GM23338 (cell line): ENCODE measurements around the gene WDR70. TPM values are rescaled to one million over a fixed set of nuclear protein-coding genes. Genes with fewer than 3 reads are reported as not detected.

Experiments used
- ATAC-seq: fragments of 200-7000 bp; cut with Tn5 transposase; 3 replicates; pipeline ENCODE4 v1.9.1; 2020
- DNase-seq: peaks from one replicate; pipeline ENCODE4 v3.0.0-alpha.2; 2015; ENCODE audit warnings: low spot score
- H2AFZ ChIP-seq: fragments of 200-600 bp; sonication (generic); 2 replicates; pipeline ENCODE4 v1.8.0; 2016; ENCODE audit warnings: antibody characterized with exemption, mild to moderate bottlenecking, moderate library complexity
- H3F3A ChIP-seq: fragments of 200-600 bp; sonication (generic); replicated peaks from 2 replicates; pipeline ENCODE4 v1.8.0; 2017; ENCODE audit warnings: antibody characterized with exemption, mixed run types, low read depth
- H3K27ac ChIP-seq: fragments of 200-600 bp; sonication (generic); 2 replicates; pipeline ENCODE4 v1.6.1; 2016; ENCODE audit warnings: low read depth
- H3K27me3 ChIP-seq: fragments of 200-600 bp; sonication (generic); 2 replicates; pipeline ENCODE4 v1.8.0; 2016; ENCODE audit warnings: mild to moderate bottlenecking, mixed run types, moderate library complexity; ENCODE audit not compliant: insufficient read depth
- H3K36me3 ChIP-seq: fragments of 200-600 bp; sonication (generic); 2 replicates; pipeline ENCODE4 v1.8.0; 2016; ENCODE audit warnings: mild to moderate bottlenecking; ENCODE audit not compliant: insufficient read depth
- H3K4me1 ChIP-seq: fragments of 200-600 bp; sonication (generic); 2 replicates; pipeline ENCODE4 v1.8.0; 2016; ENCODE audit warnings: mild to moderate bottlenecking, moderate library complexity; ENCODE audit not compliant: insufficient read depth
- H3K4me2 ChIP-seq: fragments of 200-600 bp; sonication (generic); 2 replicates; pipeline ENCODE4 v1.7.1; 2017; ENCODE audit warnings: mixed run types
- H3K4me3 ChIP-seq: fragments of 200-600 bp; sonication (generic); 2 replicates; pipeline ENCODE4 v1.6.1; 2016; ENCODE audit warnings: mixed run types
- H3K79me2 ChIP-seq: fragments of 200-600 bp; sonication (generic); replicated peaks from 2 replicates; pipeline ENCODE4 v1.8.0; 2017; ENCODE audit warnings: mild to moderate bottlenecking; ENCODE audit not compliant: insufficient read depth
- H3K9me2 ChIP-seq: fragments of 200-600 bp; sonication (generic); 2 replicates; pipeline ENCODE4 v1.8.0; 2017; ENCODE audit not compliant: insufficient read depth
- H4K20me1 ChIP-seq: fragments of 200-600 bp; sonication (generic); replicated peaks from 2 replicates; pipeline ENCODE4 v1.8.0; 2017; ENCODE audit warnings: mild to moderate bottlenecking; ENCODE audit not compliant: insufficient read depth
- H3K27ac Mint-ChIP-seq: 2 replicates; pipeline ENCODE4 v1.8.0; 2020; ENCODE audit warnings: inconsistent platforms, mild to moderate bottlenecking, moderate library complexity, mixed read lengths
- H3K27me3 Mint-ChIP-seq: 3 replicates; pipeline ENCODE4 v1.8.0; 2022; ENCODE audit warnings: low read depth, mild to moderate bottlenecking, moderate library complexity, mixed read lengths, inconsistent platforms; ENCODE audit not compliant: insufficient read depth, poor library complexity
- H3K36me3 Mint-ChIP-seq: 3 replicates; pipeline ENCODE4 v1.8.0; 2021; ENCODE audit warnings: low read depth, mild to moderate bottlenecking, inconsistent platforms, moderate library complexity, mixed read lengths
- H3K4me1 Mint-ChIP-seq: 3 replicates; pipeline ENCODE4 v1.8.0; 2020; ENCODE audit warnings: mild to moderate bottlenecking, inconsistent platforms, mixed read lengths
- H3K4me3 Mint-ChIP-seq: 3 replicates; pipeline ENCODE4 v1.8.0; 2021; ENCODE audit warnings: moderate library complexity, mild to moderate bottlenecking, inconsistent platforms, mixed read lengths
- H3K9me3 Mint-ChIP-seq: 3 replicates; pipeline ENCODE4 v1.8.0; 2020; ENCODE audit warnings: moderate library complexity, mild to moderate bottlenecking, inconsistent platforms, mixed read lengths
- CREB1 ChIP-seq: fragments of 250-450 bp; sonication (Bioruptor Pico); IDR thresholded peaks from 2 replicates; pipeline ENCODE4 v1.5.0; 2020; ENCODE audit warnings: low read depth, mild to moderate bottlenecking, moderate library complexity
- EZH2 ChIP-seq: fragments of 200-600 bp; sonication (generic); IDR thresholded peaks from one replicate; pipeline ENCODE4 v1.8.0; 2017; ENCODE audit warnings: antibody characterized with exemption, mild to moderate bottlenecking, low read depth; ENCODE audit not compliant: unreplicated experiment
- EZH2phosphoT487 ChIP-seq: fragments of 200-600 bp; sonication (generic); IDR thresholded peaks from one replicate; pipeline ENCODE4 v1.8.1; 2018; ENCODE audit warnings: antibody characterized with exemption; ENCODE audit not compliant: unreplicated experiment
- JUNB ChIP-seq: IDR thresholded peaks from one replicate; pipeline ENCODE4 v1.6.1; 2016; ENCODE audit warnings: antibody characterized with exemption; ENCODE audit not compliant: unreplicated experiment
- NANOG ChIP-seq: IDR thresholded peaks from 2 replicates; pipeline ENCODE4 v1.6.1; 2016; ENCODE audit warnings: antibody characterized with exemption, borderline replicate concordance
- POLR2AphosphoS5 ChIP-seq: IDR thresholded peaks from 2 replicates; pipeline ENCODE4 v1.6.1; 2016; ENCODE audit warnings: antibody characterized with exemption, low read depth
- REST ChIP-seq: IDR thresholded peaks from one replicate; pipeline ENCODE4 v1.6.1; 2018; ENCODE audit warnings: antibody characterized with exemption; ENCODE audit not compliant: unreplicated experiment
- STAT1 ChIP-seq: IDR thresholded peaks from one replicate; pipeline ENCODE4 v1.6.1; 2016; ENCODE audit warnings: antibody characterized with exemption; ENCODE audit not compliant: unreplicated experiment
- ZNF114 ChIP-seq: fragments of 250-450 bp; sonication (Bioruptor Pico); IDR thresholded peaks from 2 replicates; pipeline ENCODE4 v1.5.0; 2020; ENCODE audit warnings: mild to moderate bottlenecking, moderate library complexity
- ZNF331 ChIP-seq: fragments of 250-450 bp; sonication (Bioruptor Pico); IDR thresholded peaks from 2 replicates; pipeline ENCODE4 v1.5.0; 2020; ENCODE audit warnings: low read depth, mild to moderate bottlenecking, moderate library complexity
- polyA plus RNA-seq: library from polyadenylated mRNA; unstranded; fragments of >200 nt; fragmentation: Nextera tagmentation; extraction: Ambion mirVana; gene quantifications from 2 replicates; pipeline ENCODE4 v1.2.1, GENCODE V29; 2016
- total RNA-seq: library from RNA; depleted of rRNA; stranded (reverse); fragments of >200 nt; shearing (Covaris generic); gene quantifications from 2 replicates; pipeline ENCODE4 v1.2.3, GENCODE V29; 2014
- TF ChIP-seq, protein P1 (sequence below): fragments of 250-450 bp; sonication (Bioruptor Pico); IDR thresholded peaks from 2 replicates; pipeline ENCODE4 v1.5.0; 2020; ENCODE audit warnings: mild to moderate bottlenecking, moderate library complexity
- TF ChIP-seq, protein P2 (sequence below), 2 experiments: fragments of 200-600 bp in 1 of 2; sonication (generic) in 1 of 2; conservative IDR thresholded peaks; 2 replicates each; pipeline versions ENCODE4 v1.5.1 to v1.6.1; 2016 to 2017; ENCODE audit warnings: antibody characterized with exemption in 2 of 2, low read depth in 2 of 2, mild to moderate bottlenecking in 2 of 2, moderate library complexity in 1 of 2
- TF ChIP-seq, protein P3 (sequence below): IDR thresholded peaks from 2 replicates; pipeline ENCODE4 v1.6.1; 2016; ENCODE audit warnings: antibody characterized with exemption

WDR70 gene
- total and polyA plus RNA-seq, 2 experiments from 2014 or later = 34.9 to 86.7 TPM

GRCh38 chr5:37495668-37496347 lies 116.7 kb downstream of the WDR70 start:
- H3K27me3 ChIP-seq = no peaks in the 10 kb centered on the region
- no peak overlapping the region; the same call in 1 of the 2 replicates for H3K27ac Mint-ChIP-seq

More at GRCh38 chr5:37495668-37496347, 116.7 kb downstream of the WDR70 start:
- H3K27ac ChIP-seq = no peak overlapping the region
- TF ChIP-seq EZH2 = no peak
- TF ChIP-seq, protein P1, sequence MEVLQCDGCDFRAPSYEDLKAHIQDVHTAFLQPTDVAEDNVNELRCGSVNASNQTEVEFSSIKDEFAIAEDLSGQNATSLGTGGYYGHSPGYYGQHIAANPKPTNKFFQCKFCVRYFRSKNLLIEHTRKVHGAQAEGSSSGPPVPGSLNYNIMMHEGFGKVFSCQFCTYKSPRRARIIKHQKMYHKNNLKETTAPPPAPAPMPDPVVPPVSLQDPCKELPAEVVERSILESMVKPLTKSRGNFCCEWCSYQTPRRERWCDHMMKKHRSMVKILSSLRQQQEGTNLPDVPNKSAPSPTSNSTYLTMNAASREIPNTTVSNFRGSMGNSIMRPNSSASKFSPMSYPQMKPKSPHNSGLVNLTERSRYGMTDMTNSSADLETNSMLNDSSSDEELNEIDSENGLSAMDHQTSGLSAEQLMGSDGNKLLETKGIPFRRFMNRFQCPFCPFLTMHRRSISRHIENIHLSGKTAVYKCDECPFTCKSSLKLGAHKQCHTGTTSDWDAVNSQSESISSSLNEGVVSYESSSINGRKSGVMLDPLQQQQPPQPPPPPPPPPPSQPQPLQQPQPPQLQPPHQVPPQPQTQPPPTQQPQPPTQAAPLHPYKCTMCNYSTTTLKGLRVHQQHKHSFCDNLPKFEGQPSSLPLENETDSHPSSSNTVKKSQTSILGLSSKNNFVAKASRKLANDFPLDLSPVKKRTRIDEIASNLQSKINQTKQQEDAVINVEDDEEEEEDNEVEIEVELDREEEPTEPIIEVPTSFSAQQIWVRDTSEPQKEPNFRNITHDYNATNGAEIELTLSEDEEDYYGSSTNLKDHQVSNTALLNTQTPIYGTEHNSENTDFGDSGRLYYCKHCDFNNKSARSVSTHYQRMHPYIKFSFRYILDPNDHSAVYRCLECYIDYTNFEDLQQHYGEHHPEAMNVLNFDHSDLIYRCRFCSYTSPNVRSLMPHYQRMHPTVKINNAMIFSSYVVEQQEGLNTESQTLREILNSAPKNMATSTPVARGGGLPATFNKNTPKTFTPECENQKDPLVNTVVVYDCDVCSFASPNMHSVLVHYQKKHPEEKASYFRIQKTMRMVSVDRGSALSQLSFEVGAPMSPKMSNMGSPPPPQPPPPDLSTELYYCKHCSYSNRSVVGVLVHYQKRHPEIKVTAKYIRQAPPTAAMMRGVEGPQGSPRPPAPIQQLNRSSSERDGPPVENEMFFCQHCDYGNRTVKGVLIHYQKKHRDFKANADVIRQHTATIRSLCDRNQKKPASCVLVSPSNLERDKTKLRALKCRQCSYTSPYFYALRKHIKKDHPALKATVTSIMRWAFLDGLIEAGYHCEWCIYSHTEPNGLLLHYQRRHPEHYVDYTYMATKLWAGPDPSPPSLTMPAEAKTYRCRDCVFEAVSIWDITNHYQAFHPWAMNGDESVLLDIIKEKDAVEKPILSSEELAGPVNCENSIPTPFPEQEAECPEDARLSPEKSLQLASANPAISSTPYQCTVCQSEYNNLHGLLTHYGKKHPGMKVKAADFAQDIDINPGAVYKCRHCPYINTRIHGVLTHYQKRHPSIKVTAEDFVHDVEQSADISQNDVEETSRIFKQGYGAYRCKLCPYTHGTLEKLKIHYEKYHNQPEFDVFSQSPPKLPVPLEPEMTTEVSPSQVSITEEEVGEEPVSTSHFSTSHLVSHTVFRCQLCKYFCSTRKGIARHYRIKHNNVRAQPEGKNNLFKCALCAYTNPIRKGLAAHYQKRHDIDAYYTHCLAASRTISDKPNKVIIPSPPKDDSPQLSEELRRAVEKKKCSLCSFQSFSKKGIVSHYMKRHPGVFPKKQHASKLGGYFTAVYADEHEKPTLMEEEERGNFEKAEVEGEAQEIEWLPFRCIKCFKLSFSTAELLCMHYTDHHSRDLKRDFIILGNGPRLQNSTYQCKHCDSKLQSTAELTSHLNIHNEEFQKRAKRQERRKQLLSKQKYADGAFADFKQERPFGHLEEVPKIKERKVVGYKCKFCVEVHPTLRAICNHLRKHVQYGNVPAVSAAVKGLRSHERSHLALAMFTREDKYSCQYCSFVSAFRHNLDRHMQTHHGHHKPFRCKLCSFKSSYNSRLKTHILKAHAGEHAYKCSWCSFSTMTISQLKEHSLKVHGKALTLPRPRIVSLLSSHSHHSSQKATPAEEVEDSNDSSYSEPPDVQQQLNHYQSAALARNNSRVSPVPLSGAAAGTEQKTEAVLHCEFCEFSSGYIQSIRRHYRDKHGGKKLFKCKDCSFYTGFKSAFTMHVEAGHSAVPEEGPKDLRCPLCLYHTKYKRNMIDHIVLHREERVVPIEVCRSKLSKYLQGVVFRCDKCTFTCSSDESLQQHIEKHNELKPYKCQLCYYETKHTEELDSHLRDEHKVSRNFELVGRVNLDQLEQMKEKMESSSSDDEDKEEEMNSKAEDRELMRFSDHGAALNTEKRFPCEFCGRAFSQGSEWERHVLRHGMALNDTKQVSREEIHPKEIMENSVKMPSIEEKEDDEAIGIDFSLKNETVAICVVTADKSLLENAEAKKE (CRISPR knock-in tag) = no peak
- TF ChIP-seq ZNF114 (CRISPR knock-in tag) = no peak
- TF ChIP-seq, protein P2, sequence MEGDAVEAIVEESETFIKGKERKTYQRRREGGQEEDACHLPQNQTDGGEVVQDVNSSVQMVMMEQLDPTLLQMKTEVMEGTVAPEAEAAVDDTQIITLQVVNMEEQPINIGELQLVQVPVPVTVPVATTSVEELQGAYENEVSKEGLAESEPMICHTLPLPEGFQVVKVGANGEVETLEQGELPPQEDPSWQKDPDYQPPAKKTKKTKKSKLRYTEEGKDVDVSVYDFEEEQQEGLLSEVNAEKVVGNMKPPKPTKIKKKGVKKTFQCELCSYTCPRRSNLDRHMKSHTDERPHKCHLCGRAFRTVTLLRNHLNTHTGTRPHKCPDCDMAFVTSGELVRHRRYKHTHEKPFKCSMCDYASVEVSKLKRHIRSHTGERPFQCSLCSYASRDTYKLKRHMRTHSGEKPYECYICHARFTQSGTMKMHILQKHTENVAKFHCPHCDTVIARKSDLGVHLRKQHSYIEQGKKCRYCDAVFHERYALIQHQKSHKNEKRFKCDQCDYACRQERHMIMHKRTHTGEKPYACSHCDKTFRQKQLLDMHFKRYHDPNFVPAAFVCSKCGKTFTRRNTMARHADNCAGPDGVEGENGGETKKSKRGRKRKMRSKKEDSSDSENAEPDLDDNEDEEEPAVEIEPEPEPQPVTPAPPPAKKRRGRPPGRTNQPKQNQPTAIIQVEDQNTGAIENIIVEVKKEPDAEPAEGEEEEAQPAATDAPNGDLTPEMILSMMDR (conservative IDR thresholded peaks at IDR 0.05; ENCODE audit: low read depth in 2 of 2) = no peak
- TF ChIP-seq NANOG = no peak
- TF ChIP-seq ZNF331 (CRISPR knock-in tag) = no peak
- TF ChIP-seq REST = no peak
- TF ChIP-seq JUNB = no peak
- TF ChIP-seq, protein P3, sequence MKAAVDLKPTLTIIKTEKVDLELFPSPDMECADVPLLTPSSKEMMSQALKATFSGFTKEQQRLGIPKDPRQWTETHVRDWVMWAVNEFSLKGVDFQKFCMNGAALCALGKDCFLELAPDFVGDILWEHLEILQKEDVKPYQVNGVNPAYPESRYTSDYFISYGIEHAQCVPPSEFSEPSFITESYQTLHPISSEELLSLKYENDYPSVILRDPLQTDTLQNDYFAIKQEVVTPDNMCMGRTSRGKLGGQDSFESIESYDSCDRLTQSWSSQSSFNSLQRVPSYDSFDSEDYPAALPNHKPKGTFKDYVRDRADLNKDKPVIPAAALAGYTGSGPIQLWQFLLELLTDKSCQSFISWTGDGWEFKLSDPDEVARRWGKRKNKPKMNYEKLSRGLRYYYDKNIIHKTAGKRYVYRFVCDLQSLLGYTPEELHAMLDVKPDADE = no peak
- no peak for TF ChIP-seq CREB1 (CRISPR knock-in tag)
- no peak for TF ChIP-seq POLR2AphosphoS5
- no peak for TF ChIP-seq STAT1
- TF ChIP-seq EZH2phosphoT487 = no peak
- Mint-ChIP-seq H3K4me1 (no peaks in the 10 kb centered on the region), H3K36me3 (peaks cover 11% of the 10 kb centered on the region), H3K4me3 (no peak overlapping the region), H3K27me3 (peaks cover 2% of the 10 kb centered on the region), H3K9me3 (no peaks in the 10 kb centered on the region)
- H2AFZ ChIP-seq = no peak overlapping the region
- DNase-seq (no peak), ATAC-seq (no peak)
- H3K36me3 ChIP-seq = no peaks in the 10 kb centered on the region
- no peaks in the 10 kb centered on the region for H3F3A ChIP-seq
- H3K9me2 ChIP-seq = peaks cover 5% of the 10 kb centered on the region; the same call in 1 of the 2 replicates
- no peaks in the 10 kb centered on the region for H3K4me1 ChIP-seq
- H4K20me1 ChIP-seq = no peaks in the 10 kb centered on the region
- H3K4me3 ChIP-seq = no peak overlapping the region
- no peak overlapping the region for H3K4me2 ChIP-seq
- H3K79me2 ChIP-seq = no peaks in the 10 kb centered on the region
